K562 (cell line): ENCODE data around the gene SMURF1. TPM values are rescaled to one million over a fixed set of nuclear protein-coding genes. Genes with fewer than 3 reads are reported as not detected.

Experiments used
- ATAC-seq: fragments of 200-7000 bp; cut with Tn5 transposase; 3 replicates; pipeline ENCODE4 v1.9.1; 2020; ENCODE audit warnings: moderate library complexity
- BruUV-seq: library from RNA; stranded (reverse); fragments of 400-500 nt; replicated peaks from 2 replicates; lab custom pipeline; 2021; lab: Mats Ljungman, UMichigan
- CTCF ChIA-PET: fragments of 300-600 bp; formaldehyde crosslinking; extraction: SDS; loops from one replicate; lab custom pipeline; 2021; ENCODE audit warnings: low intra/inter-chr PET ratio; lab: Yijun Ruan, JAX
- POLR2A ChIA-PET: fragments of 300-600, 350-650 bp; sonication (Branson Sonifier 250); formaldehyde crosslinking; extraction: SDS; loops from one replicate; lab custom pipeline; 2021; ENCODE audit warnings: antibody characterized with exemption, inconsistent platforms; lab: Yijun Ruan, JAX
- DNase-seq, 4 experiments: peaks; one replicate each; pipeline versions ENCODE4 v3.0.0 to v3.0.0-alpha.2; 2011 to 2018; ENCODE audit warnings: low spot score in 3 of 4, mixed read lengths in 3 of 4; ENCODE audit errors: extremely low read depth in 1 of 4
- FAIRE-seq: peaks from 2 replicates; lab custom pipeline; 2011; peaks lifted over from hg19 to GRCh38; lab: Jason Lieb, UNC
- H2AFZ ChIP-seq: 2 replicates; pipeline ENCODE4 v1.6.0; 2011; ENCODE audit warnings: low read depth, low read length, control low read depth, inconsistent platforms
- H3K27ac ChIP-seq: fragments of 200-600 bp; 3 replicates; pipeline ENCODE4 v1.8.0; 2011; ENCODE audit warnings: low read depth, mild to moderate bottlenecking, control low read depth, inconsistent platforms, low read length, moderate library complexity, mixed read lengths; ENCODE audit errors: extremely low read depth
- H3K27me3 ChIP-seq, 2 experiments: fragments of 300-600 bp in 1 of 2; 2 replicates in 1 of 2; 3 replicates in 1 of 2; pipeline versions ENCODE4 v1.6.0 to v1.8.0; 2011; ENCODE audit warnings: inconsistent platforms in 2 of 2, low read length in 2 of 2, mild to moderate bottlenecking in 1 of 2, mixed read lengths in 1 of 2, moderate library complexity in 1 of 2; ENCODE audit not compliant: control insufficient read depth in 2 of 2, insufficient read depth in 2 of 2
- H3K36me3 ChIP-seq: fragments of 300-600 bp; 3 replicates; pipeline ENCODE4 v1.8.0; 2011; ENCODE audit warnings: mild to moderate bottlenecking, low read length, inconsistent platforms; ENCODE audit not compliant: control insufficient read depth, insufficient read depth
- H3K4me1 ChIP-seq, 2 experiments: fragments of 200-600 bp in 1 of 2; replicated peaks in 1 of 2; 2 replicates in 1 of 2; 3 replicates in 1 of 2; pipeline versions ENCODE4 v1.5.1 to v1.8.0; 2011; ENCODE audit warnings: inconsistent platforms in 2 of 2, low read length in 2 of 2, mild to moderate bottlenecking in 1 of 2, mixed read lengths in 1 of 2, moderate library complexity in 1 of 2; ENCODE audit not compliant: control insufficient read depth in 2 of 2, insufficient read depth in 2 of 2
- H3K4me2 ChIP-seq: 2 replicates; pipeline ENCODE4 v1.6.1; 2011; ENCODE audit warnings: low read length, control low read depth, inconsistent platforms, mixed read lengths; ENCODE audit not compliant: insufficient read depth
- H3K4me3 ChIP-seq: fragments of 200-600 bp; sonication (generic), shearing (Covaris generic); 2 replicates; pipeline ENCODE4 v1.5.1; 2016; ENCODE audit warnings: control low read depth, inconsistent platforms
- H3K79me2 ChIP-seq: fragments of 200-600 bp; 3 replicates; pipeline ENCODE4 v1.8.0; 2011; ENCODE audit warnings: low read length, inconsistent platforms; ENCODE audit not compliant: control insufficient read depth, insufficient read depth
- H3K9ac ChIP-seq, 2 experiments: 2 replicates each; pipeline versions ENCODE4 v1.6.0 to v1.6.1; 2011; ENCODE audit warnings: low read depth in 2 of 2, low read length in 2 of 2, control low read depth in 1 of 2, inconsistent platforms in 1 of 2, mild to moderate bottlenecking in 1 of 2, mixed read lengths in 1 of 2; ENCODE audit not compliant: insufficient read depth in 1 of 2
- H3K9me1 ChIP-seq: one replicate; pipeline ENCODE4 v1.6.0; 2011; ENCODE audit warnings: inconsistent platforms, mild to moderate bottlenecking, low read length, moderate library complexity; ENCODE audit not compliant: control insufficient read depth, insufficient read depth
- H3K9me3 ChIP-seq: replicated peaks from 2 replicates; pipeline ENCODE4 v1.5.1; 2011; ENCODE audit warnings: low read depth, low read length, inconsistent platforms; ENCODE audit not compliant: control insufficient read depth, insufficient read depth
- H4K20me1 ChIP-seq: replicated peaks from 2 replicates; pipeline ENCODE4 v1.6.1; 2011; ENCODE audit warnings: low read length, inconsistent platforms, mixed read lengths; ENCODE audit not compliant: control insufficient read depth, insufficient read depth
- CEBPB ChIP-seq: fragments of 450-650 bp; IDR thresholded peaks from 2 replicates; pipeline ENCODE4 v1.6.1; 2016; ENCODE audit warnings: missing genetic modification characterization, missing compliant biosample characterization
- RBM25 ChIP-seq: fragments of 200-400 bp; formaldehyde crosslinking; IDR thresholded peaks from 2 replicates; pipeline ENCODE4 v1.6.1; 2018; ENCODE audit warnings: low read length, low read depth, moderate library complexity; ENCODE audit not compliant: severe bottlenecking
- TRIM25 ChIP-seq: fragments of 450-650 bp; IDR thresholded peaks from 2 replicates; pipeline ENCODE4 v1.7.0; 2016; ENCODE audit warnings: borderline replicate concordance
- WGBS: fragments of 100-300 bp; shearing (Covaris generic); methylation state at CpG from one replicate; pipeline ENCODE4 v1.1.6; 2016; ENCODE audit warnings: low coverage, mixed read lengths; ENCODE audit not compliant: insufficient coverage; ENCODE audit errors: missing lambda C conversion rate; 5-methylcytosine and 5-hydroxymethylcytosine counted together
- in situ Hi-C: fragments of 300-500 bp; cut with MboI; formaldehyde crosslinking; loops from 4 replicates; pipeline ENCODE4 v1.15.0; 2018; ENCODE audit warnings: inconsistent platforms, mixed read lengths
- intact Hi-C: fragments of 100-400 bp; cut with micrococcal nuclease; formaldehyde crosslinking; loops from 2 replicates; pipeline ENCODE4 v1.14.2; 2022
- polyA plus RNA-seq, 8 experiments: library from polyadenylated mRNA; depleted of rRNA in 4 of 8; stranded (reverse) in 5 of 8; unstranded in 3 of 8; fragments of >200 nt; fragmentation: Nextera tagmentation in 2 of 8; fragmentation: Illumina TruSeq in 1 of 8; extraction: Ambion mirVana in 2 of 8; extraction: Trizol in 1 of 8; gene quantifications; 2 replicates each; pipeline versions ENCODE4 v1.2.1 to v1.2.3, GENCODE V29; 2011 to 2014; ENCODE audit warnings: inconsistent platforms in 1 of 8, missing spikeins in 1 of 8
- total RNA-seq, 7 experiments: library from RNA; depleted of rRNA in 6 of 7; stranded (reverse); fragments of >200 nt in 6 of 7; fragmentation: Illumina TruSeq in 2 of 7; extraction: Trizol in 2 of 7; gene quantifications; 2 replicates each; pipeline versions ENCODE4 v1.2.1 to v1.2.3, GENCODE V29; 2011 to 2021; ENCODE audit warnings: low replicate concordance in 1 of 7

The SMURF1 gene
- total and polyA plus RNA-seq, 9 of the 15 experiments (the other 6 are each of a cell fraction or from before 2014, with no cell fraction given): 1.0 to 20.1 (median 12.6) TPM

GRCh38 chr7:99170730-99171074, 26.8 kb upstream of the SMURF1 start:
- DNase-seq (no peak), ATAC-seq (no peak), FAIRE-seq (no peak)
- H4K20me1 ChIP-seq: no peaks in the 10 kb centered on the region
- TF ChIP-seq TRIM25 (no peak), RBM25 (peak; percentile 2), CEBPB (peak; percentile 50)
- intact Hi-C loops: no loop called here
- no TSS peak for BruUV-seq
- no peak overlapping the region for H2AFZ ChIP-seq
- H3K9me1 ChIP-seq: no peaks in the 10 kb centered on the region
- H3K27ac ChIP-seq: no peak overlapping the region
- peaks cover 27 to 53% of the 10 kb centered on the region in 2 experiments for H3K27me3 ChIP-seq
- no peak overlapping the region for H3K4me3 ChIP-seq
- no peaks in the 10 kb centered on the region for H3K79me2 ChIP-seq
- in situ Hi-C loops: no loop called here
- ChIA-PET POLR2A (interaction anchor here (1.2 kb wide), 1 partner anchor 43 kb away, joined by 3 read pairs; no protein-coding TSS in a partner anchor), CTCF (no interaction called here)
- 4% methylated on average over 3 of the region's 3 CpGs for WGBS
- no peak overlapping the region for H3K9ac ChIP-seq
- H3K36me3 ChIP-seq: no peaks in the 10 kb centered on the region
- H3K4me2 ChIP-seq: no peak overlapping the region
- 0 out of 2 replicates have a peak, but pooled peaks cover 3% of the 10 kb centered on the region for H3K9me3 ChIP-seq
- no peaks in the 10 kb centered on the region for H3K4me1 ChIP-seq
